Chondrocyte (in vitro differentiated cells): ENCODE data around the gene SPDEF. TPM values are rescaled to one million over a fixed set of nuclear protein-coding genes. Genes with fewer than 3 reads are reported as not detected.

Source experiments
- DNase-seq: peaks from one replicate; pipeline ENCODE4 v3.0.0; 2021; ENCODE audit warnings: mixed read lengths, low spot score
- H3K27ac Mint-ChIP-seq: one replicate; pipeline ENCODE4 v1.8.0; 2021; ENCODE audit warnings: mild to moderate bottlenecking, moderate library complexity, mixed read lengths; ENCODE audit not compliant: unreplicated experiment
- H3K27me3 Mint-ChIP-seq: 2 replicates; pipeline ENCODE4 v1.8.0; 2021; ENCODE audit warnings: low read depth, mixed read lengths
- H3K36me3 Mint-ChIP-seq: 2 replicates; pipeline ENCODE4 v1.8.0; 2021; ENCODE audit warnings: low read depth, mixed read lengths
- H3K4me1 Mint-ChIP-seq: 2 replicates; pipeline ENCODE4 v1.8.0; 2021; ENCODE audit warnings: low read depth, mild to moderate bottlenecking, mixed read lengths
- H3K4me3 Mint-ChIP-seq: one replicate; pipeline ENCODE4 v1.8.0; 2021; ENCODE audit warnings: mild to moderate bottlenecking, moderate library complexity, mixed read lengths; ENCODE audit not compliant: unreplicated experiment
- H3K9me3 Mint-ChIP-seq: 2 replicates; pipeline ENCODE4 v1.8.0; 2021; ENCODE audit warnings: low read depth, mixed read lengths
- total RNA-seq: library from RNA; stranded (reverse); gene quantifications from 3 replicates; pipeline ENCODE4 v1.2.1, GENCODE V29; 2021
- TF ChIP-seq, protein P1 (sequence below): fragments of 200-600 bp; sonication (generic); IDR thresholded peaks from 2 replicates; pipeline ENCODE4 v1.5.0; 2021; ENCODE audit warnings: antibody characterized with exemption, mild to moderate bottlenecking, moderate library complexity

The SPDEF gene
- total RNA-seq, 1 donor from 2014 or later = 0.10 TPM

DNA sequence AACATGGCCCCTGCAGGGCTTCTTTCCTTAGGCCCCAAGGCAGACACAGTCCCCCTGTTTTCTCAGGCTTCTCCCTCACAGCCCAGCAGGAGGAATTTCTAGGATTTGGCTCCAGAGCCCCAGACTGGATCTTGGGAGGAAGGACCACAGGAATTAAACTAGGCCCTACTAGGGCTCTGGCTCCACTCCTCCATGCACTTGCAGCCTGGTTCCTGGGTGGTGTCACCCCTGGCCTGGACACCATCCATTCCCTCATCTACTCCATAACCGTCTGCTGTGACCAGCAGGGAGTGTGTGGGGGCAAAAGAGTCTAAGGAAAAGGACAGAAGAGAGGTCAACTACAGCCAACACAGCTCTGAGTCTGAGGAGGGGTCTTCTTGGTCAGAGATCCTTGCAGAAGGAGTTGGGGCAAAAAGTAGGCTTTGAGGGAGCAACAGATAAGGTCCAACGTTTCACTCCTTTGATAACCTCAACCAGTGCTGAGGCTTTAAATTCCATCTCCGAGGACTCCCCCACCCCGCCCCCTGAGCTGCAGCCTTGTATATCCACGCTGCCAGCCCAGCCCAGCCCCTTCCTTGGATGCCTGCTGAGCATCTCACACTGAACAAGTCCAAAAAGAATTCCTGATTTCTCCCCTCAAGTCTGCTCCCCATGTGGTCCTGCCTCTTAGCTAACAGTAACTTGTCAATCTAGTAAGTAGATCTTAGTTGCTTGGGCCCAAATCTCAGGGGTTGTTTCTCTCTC is 27.9 kb upstream of the SPDEF start:
- Mint-ChIP-seq H3K9me3 (no peaks in the 10 kb centered on the region), H3K36me3 (peaks cover 4% of the 10 kb centered on the region), H3K27ac (no peak overlapping the region), H3K27me3 (no peaks in the 10 kb centered on the region), H3K4me3 (no peak overlapping the region), H3K4me1 (no peaks in the 10 kb centered on the region)
- TF ChIP-seq, protein P1, sequence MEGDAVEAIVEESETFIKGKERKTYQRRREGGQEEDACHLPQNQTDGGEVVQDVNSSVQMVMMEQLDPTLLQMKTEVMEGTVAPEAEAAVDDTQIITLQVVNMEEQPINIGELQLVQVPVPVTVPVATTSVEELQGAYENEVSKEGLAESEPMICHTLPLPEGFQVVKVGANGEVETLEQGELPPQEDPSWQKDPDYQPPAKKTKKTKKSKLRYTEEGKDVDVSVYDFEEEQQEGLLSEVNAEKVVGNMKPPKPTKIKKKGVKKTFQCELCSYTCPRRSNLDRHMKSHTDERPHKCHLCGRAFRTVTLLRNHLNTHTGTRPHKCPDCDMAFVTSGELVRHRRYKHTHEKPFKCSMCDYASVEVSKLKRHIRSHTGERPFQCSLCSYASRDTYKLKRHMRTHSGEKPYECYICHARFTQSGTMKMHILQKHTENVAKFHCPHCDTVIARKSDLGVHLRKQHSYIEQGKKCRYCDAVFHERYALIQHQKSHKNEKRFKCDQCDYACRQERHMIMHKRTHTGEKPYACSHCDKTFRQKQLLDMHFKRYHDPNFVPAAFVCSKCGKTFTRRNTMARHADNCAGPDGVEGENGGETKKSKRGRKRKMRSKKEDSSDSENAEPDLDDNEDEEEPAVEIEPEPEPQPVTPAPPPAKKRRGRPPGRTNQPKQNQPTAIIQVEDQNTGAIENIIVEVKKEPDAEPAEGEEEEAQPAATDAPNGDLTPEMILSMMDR = no peak
- DNase-seq = peak; percentile 44

GRCh38 chr6:34583461-34583860 is 27.3 kb upstream of the SPDEF start:
- TF ChIP-seq, protein P1 = no peak
- Mint-ChIP-seq H3K4me1 (no peaks in the 10 kb centered on the region), H3K27me3 (no peaks in the 10 kb centered on the region), H3K27ac (no peak overlapping the region), H3K4me3 (no peak overlapping the region), H3K9me3 (no peaks in the 10 kb centered on the region), H3K36me3 (peaks cover 4% of the 10 kb centered on the region)
- peak; percentile 70 for DNase-seq

DNA sequence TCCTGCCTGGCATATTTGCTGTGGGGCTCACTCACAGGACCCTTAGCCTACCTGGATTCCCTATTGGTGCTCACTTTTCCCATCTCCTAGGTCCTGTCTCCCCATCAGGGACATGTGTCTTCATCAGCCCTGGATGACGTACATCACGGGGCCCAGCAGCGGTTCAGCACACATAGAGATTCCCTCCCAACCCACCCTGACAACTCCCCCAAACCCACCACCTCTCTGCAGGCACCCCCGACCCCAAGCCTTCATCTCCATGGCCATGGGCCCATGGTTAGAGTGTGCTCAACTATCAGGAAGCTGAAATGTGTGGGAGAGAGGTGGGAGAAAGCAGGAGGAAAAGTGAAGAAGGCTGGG is 25.4 kb upstream of the SPDEF start:
- TF ChIP-seq, protein P1 = no peak
- no peaks in the 10 kb centered on the region for H3K36me3 Mint-ChIP-seq
- DNase-seq = peak; percentile 57
- no peaks in the 10 kb centered on the region for H3K27me3 Mint-ChIP-seq
- H3K4me1 Mint-ChIP-seq = no peaks in the 10 kb centered on the region
- H3K9me3 Mint-ChIP-seq = no peaks in the 10 kb centered on the region
- H3K4me3 Mint-ChIP-seq = no peak overlapping the region
- H3K27ac Mint-ChIP-seq = no peak overlapping the region

DNA sequence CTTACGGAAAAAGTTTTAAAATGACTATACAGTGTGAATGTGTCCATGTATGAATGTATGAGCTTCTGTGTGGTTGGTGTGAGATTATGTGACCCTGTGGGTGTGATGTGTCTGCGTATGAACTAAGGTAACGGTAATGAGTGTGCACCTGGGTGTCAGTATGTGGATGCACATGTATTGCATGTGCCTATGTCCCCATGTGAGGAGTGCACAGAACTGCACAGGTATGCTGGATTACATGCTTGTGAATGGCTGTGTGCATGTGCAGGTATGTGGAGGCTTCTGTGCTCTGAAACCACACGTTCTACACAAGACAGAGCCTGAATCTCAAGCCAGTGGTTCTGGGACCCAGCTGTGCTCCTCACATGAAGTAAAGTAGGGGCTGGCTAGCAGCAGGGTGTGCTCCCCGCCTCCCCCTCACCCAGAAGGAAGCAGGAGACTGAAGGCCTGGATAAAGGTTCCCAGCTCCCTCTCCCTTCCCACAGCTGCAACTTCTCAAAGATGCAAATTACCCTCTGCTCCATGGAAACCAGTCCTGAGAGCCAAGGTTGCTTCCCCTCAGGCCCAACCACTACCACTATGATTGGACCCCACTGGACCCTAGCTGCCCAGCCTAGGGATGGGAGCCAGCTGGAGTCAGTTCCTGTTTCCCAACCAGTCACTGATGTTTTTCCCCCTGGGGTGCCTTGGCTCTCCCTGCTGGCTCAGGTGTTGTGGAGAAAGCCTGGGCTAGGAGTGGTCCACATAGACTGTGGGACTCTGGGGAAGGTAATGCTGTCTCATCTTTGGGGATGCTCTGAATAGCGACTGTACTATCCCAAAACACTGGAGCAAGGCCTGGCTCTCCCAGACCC is 24.8 kb upstream of the SPDEF start:
- TF ChIP-seq, protein P1 = no peak
- Mint-ChIP-seq H3K4me3 (no peak overlapping the region), H3K36me3 (no peaks in the 10 kb centered on the region), H3K9me3 (no peaks in the 10 kb centered on the region), H3K4me1 (no peaks in the 10 kb centered on the region), H3K27ac (no peak overlapping the region), H3K27me3 (no peaks in the 10 kb centered on the region)
- peak; percentile 25 for DNase-seq

DNA sequence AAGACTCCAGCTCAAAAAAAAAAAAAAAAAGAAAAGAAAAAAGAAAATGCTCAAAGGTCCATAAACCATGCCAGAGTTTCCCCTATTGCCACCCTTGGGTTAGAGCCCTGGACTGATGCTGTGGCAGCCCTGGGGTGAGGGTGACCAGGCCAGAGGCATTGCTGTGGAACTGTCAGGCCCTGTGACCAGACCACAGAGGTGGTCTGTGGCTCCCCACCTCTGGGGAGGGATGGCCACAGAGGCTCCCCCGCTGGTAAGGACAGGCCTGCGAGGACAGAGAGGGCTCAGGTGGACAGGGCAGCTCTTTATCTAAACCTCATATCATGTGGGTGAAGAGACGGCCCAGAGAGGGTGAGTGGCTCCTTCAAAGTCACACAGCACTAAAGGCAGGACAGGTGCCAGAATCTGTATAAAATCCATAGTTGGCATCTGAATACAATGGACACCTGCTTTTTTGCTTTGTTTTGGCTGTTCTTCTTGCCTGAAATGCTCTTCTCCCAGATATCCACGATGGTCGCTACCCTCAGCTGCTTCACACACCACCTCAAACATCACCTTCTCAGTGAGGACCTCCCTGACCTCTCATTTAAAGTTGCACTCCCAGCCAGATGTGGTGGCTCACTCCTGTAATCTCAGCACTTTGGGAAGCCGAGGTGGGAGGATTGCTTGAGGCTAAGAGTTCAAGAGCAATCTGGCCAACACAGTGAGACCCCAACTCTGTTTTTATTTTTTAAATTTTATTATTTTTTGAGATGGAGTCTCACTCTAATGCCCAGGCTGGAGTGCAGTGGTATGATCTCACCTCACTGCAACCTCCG is 22.5 kb upstream of the SPDEF start:
- H3K36me3 Mint-ChIP-seq = no peaks in the 10 kb centered on the region
- peak; percentile 42 for DNase-seq
- TF ChIP-seq, protein P1 = no peak
- H3K27me3 Mint-ChIP-seq = no peaks in the 10 kb centered on the region
- no peaks in the 10 kb centered on the region for H3K9me3 Mint-ChIP-seq
- no peak overlapping the region for H3K27ac Mint-ChIP-seq
- H3K4me3 Mint-ChIP-seq = no peak overlapping the region
- no peaks in the 10 kb centered on the region for H3K4me1 Mint-ChIP-seq
